NT2/D1 (cell line): ENCODE measurements around the gene SYT2.

Experiments used
- SUZ12 ChIP-seq: IDR thresholded peaks from 2 replicates; pipeline ENCODE4 v1.6.1; 2011; ENCODE audit not compliant: insufficient read length, insufficient read depth; ENCODE audit errors: extremely low read depth
- YY1 ChIP-seq: IDR thresholded peaks from 2 replicates; pipeline ENCODE4 v1.6.1; 2011; ENCODE audit not compliant: insufficient read length, insufficient read depth
- ZNF274 ChIP-seq: IDR thresholded peaks from 2 replicates; pipeline ENCODE4 v1.6.1; 2011; ENCODE audit warnings: mild to moderate bottlenecking, low read depth, low read length

DNA sequence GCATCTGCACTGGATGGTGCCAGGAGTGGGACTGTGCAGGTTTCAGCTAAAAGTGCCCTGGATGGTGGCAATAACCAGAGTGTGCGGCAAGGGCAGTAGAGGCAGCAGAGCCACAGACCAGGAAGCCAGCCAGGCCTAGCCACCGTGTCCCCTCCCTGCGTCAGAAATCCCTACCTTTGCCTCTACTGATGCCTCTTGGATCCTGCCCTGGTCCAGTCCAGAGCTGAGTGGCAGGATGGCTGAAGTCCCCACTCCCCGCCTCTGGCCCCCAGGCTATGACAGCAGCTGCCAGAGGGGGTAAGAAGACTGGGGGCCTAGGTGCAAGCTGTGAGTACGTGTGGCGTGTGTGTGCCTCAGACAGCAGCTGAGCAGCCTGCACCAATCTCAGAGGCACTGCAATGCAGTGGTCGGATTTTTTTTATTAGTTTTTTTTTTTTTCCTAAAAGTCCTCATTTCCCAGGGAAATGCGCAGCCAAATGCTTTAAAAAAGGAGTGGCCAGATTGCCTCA is 51.9 kb downstream of the SYT2 start:
- TF ChIP-seq ZNF274: no peak
- TF ChIP-seq SUZ12: no peak
- no peak for TF ChIP-seq YY1
